HepG2 (cell line): ENCODE results near the gene CCNB1. TPM values are rescaled to one million over a fixed set of nuclear protein-coding genes. Genes with fewer than 3 reads are reported as not detected.
A peak's percentile ranks its signal among the peaks of the same experiment; 100 is the strongest.

ENCODE experiments used
- ADNP ChIP-seq: sonication (generic); formaldehyde crosslinking; IDR thresholded peaks from 2 replicates; pipeline ENCODE4 v1.4.0; 2020; ENCODE audit warnings: missing genetic modification reagents
- CENPT ChIP-seq: sonication (generic); formaldehyde crosslinking; IDR thresholded peaks from 2 replicates; pipeline ENCODE4 v1.8.0; 2022; ENCODE audit warnings: low read depth, mild to moderate bottlenecking, moderate library complexity, missing genetic modification reagents
- EP300 ChIP-seq, 3 experiments: sonication (generic) in 1 of 3; formaldehyde crosslinking in 1 of 3; IDR thresholded peaks; 2 replicates each; pipeline versions ENCODE4 v1.5.1 to v1.6.1; 2011 to 2020; ENCODE audit warnings: low read depth in 2 of 3, low read length in 2 of 3, borderline replicate concordance in 1 of 3, improper control_type of control experiment in 1 of 3, mild to moderate bottlenecking in 1 of 3, missing genetic modification reagents in 1 of 3, moderate library complexity in 1 of 3
- MAFG ChIP-seq: sonication (generic); formaldehyde crosslinking; IDR thresholded peaks from 2 replicates; pipeline ENCODE4 v1.5.1; 2020; ENCODE audit warnings: mild to moderate bottlenecking, missing genetic modification reagents
- MXD4 ChIP-seq: IDR thresholded peaks from 2 replicates; pipeline ENCODE4 v1.6.1; 2016; ENCODE audit warnings: mild to moderate bottlenecking, missing biosample characterization, missing genetic modification reagents
- PCBP2 ChIP-seq: fragments of 200-400 bp; formaldehyde crosslinking; optimal IDR thresholded peaks from 2 replicates; pipeline ENCODE3; 2018; ENCODE audit warnings: low read length, low read depth; ENCODE audit not compliant: poor library complexity, severe bottlenecking
- PRPF4 ChIP-seq: fragments of 200-400 bp; formaldehyde crosslinking; IDR thresholded peaks from 2 replicates; pipeline ENCODE4 v1.6.1; 2016; ENCODE audit warnings: low read length, low read depth; ENCODE audit not compliant: poor library complexity, severe bottlenecking
- TCF7 ChIP-seq: sonication (generic); IDR thresholded peaks from 2 replicates; pipeline ENCODE4 v1.6.1; 2016; ENCODE audit warnings: antibody characterized with exemption, low read depth
- polyA plus RNA-seq, 8 experiments: library from polyadenylated mRNA; depleted of rRNA in 3 of 8; stranded (reverse) in 7 of 8; unstranded in 1 of 8; fragments of >200 nt; fragmentation: Illumina TruSeq in 4 of 8; extraction: Trizol in 4 of 8; gene quantifications; 2 replicates each; pipeline versions ENCODE4 v1.2.1 to v1.2.3, GENCODE V29; 2011 to 2016; ENCODE audit warnings: low read depth in 4 of 8, missing spikeins in 1 of 8, mixed read lengths in 1 of 8; ENCODE audit not compliant: insufficient read depth in 1 of 8
- total RNA-seq, 5 experiments: library from RNA; depleted of rRNA; stranded (reverse); fragments of >200 nt; fragmentation: Illumina TruSeq; extraction: Trizol; gene quantifications; 2 replicates each; pipeline ENCODE4 v1.2.3, GENCODE V29; 2016; ENCODE audit warnings: low read depth in 1 of 5
- TF ChIP-seq, protein P1 (sequence below): sonication (generic); formaldehyde crosslinking; IDR thresholded peaks from 2 replicates; pipeline ENCODE4 v1.5.1; 2020; ENCODE audit warnings: mild to moderate bottlenecking, missing genetic modification reagents, borderline replicate concordance
- TF ChIP-seq, protein P2 (sequence below): sonication (generic); formaldehyde crosslinking; IDR thresholded peaks from 2 replicates; pipeline ENCODE4 v1.5.0; 2020; ENCODE audit warnings: missing genetic modification reagents, mild to moderate bottlenecking, borderline replicate concordance
- TF ChIP-seq, protein P3 (sequence below): sonication (generic); formaldehyde crosslinking; IDR thresholded peaks from 2 replicates; pipeline ENCODE4 v1.5.1; 2020; ENCODE audit warnings: missing genetic modification reagents, mild to moderate bottlenecking, borderline replicate concordance
- TF ChIP-seq, protein P4 (sequence below): sonication (generic); formaldehyde crosslinking; IDR thresholded peaks from 2 replicates; pipeline ENCODE4 v1.4.0; 2020; ENCODE audit warnings: mild to moderate bottlenecking, missing genetic modification reagents, borderline replicate concordance

Gene CCNB1
- total and polyA plus RNA-seq, 2 of the 13 experiments (the other 11 are each of a cell fraction or from before 2014, with no cell fraction given): 82.3 to 316 TPM

DNA sequence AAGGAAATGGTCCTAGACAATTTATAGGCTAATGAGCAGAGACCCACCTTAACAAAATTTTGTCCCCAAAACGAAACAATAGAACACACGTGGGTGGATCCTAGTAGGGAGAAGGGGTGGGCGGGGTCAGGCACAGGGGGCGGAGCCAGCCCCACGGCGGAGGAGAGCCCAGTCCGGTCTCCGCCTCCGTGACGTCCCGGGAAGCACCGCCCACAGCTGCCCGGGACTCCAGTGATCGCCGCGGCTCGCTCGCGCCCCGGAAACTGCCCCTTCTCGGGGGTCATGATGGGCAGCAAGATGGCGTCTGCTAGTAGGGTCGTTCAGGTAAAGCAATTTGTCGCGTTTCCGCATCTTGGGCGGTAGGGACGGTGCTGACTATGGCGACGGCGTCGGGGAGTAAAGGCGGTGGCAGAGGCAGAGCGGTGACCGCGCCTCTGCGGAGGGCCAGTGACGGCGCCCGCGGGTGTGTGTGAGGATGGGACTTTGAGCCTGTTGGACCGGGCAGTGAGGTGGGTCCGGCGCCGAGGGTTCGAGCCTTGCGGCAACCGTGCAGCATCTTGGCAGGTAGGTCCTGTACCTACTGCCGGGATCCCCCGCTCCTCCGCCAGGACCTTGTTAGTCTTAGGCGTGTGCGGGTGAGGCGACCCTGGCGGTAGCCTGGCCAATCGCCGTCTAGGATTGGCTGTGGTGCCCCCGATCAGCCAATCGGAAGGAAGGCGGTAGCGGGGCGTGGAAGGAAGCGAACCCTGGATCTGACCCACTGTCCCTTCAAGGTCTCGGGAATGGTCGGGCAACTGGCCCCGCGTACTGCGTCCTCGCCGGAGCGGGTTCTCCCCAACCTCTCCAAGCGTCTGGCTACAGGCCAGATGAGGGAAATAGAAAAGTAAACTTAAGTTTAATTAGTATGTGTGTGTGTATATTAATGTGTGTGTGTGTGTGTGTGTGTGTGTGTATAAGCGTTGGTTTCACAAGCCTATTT is 50.9 kb downstream of the CCNB1 start (continued):
- TF ChIP-seq, protein P1, sequence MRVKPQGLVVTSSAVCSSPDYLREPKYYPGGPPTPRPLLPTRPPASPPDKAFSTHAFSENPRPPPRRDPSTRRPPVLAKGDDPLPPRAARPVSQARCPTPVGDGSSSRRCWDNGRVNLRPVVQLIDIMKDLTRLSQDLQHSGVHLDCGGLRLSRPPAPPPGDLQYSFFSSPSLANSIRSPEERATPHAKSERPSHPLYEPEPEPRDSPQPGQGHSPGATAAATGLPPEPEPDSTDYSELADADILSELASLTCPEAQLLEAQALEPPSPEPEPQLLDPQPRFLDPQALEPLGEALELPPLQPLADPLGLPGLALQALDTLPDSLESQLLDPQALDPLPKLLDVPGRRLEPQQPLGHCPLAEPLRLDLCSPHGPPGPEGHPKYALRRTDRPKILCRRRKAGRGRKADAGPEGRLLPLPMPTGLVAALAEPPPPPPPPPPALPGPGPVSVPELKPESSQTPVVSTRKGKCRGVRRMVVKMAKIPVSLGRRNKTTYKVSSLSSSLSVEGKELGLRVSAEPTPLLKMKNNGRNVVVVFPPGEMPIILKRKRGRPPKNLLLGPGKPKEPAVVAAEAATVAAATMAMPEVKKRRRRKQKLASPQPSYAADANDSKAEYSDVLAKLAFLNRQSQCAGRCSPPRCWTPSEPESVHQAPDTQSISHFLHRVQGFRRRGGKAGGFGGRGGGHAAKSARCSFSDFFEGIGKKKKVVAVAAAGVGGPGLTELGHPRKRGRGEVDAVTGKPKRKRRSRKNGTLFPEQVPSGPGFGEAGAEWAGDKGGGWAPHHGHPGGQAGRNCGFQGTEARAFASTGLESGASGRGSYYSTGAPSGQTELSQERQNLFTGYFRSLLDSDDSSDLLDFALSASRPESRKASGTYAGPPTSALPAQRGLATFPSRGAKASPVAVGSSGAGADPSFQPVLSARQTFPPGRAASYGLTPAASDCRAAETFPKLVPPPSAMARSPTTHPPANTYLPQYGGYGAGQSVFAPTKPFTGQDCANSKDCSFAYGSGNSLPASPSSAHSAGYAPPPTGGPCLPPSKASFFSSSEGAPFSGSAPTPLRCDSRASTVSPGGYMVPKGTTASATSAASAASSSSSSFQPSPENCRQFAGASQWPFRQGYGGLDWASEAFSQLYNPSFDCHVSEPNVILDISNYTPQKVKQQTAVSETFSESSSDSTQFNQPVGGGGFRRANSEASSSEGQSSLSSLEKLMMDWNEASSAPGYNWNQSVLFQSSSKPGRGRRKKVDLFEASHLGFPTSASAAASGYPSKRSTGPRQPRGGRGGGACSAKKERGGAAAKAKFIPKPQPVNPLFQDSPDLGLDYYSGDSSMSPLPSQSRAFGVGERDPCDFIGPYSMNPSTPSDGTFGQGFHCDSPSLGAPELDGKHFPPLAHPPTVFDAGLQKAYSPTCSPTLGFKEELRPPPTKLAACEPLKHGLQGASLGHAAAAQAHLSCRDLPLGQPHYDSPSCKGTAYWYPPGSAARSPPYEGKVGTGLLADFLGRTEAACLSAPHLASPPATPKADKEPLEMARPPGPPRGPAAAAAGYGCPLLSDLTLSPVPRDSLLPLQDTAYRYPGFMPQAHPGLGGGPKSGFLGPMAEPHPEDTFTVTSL: peak; percentile 52; the same call in 1 of the 2 replicates
- no peak for TF ChIP-seq MAFG (CRISPR knock-in tag)
- TF ChIP-seq ADNP: no peak
- TF ChIP-seq PCBP2: no peak
- TF ChIP-seq MXD4 (CRISPR knock-in tag): peak; percentile 82; the same call in 1 of the 2 replicates
- TF ChIP-seq, protein P2, sequence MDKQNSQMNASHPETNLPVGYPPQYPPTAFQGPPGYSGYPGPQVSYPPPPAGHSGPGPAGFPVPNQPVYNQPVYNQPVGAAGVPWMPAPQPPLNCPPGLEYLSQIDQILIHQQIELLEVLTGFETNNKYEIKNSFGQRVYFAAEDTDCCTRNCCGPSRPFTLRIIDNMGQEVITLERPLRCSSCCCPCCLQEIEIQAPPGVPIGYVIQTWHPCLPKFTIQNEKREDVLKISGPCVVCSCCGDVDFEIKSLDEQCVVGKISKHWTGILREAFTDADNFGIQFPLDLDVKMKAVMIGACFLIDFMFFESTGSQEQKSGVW: no peak
- TF ChIP-seq, protein P3, sequence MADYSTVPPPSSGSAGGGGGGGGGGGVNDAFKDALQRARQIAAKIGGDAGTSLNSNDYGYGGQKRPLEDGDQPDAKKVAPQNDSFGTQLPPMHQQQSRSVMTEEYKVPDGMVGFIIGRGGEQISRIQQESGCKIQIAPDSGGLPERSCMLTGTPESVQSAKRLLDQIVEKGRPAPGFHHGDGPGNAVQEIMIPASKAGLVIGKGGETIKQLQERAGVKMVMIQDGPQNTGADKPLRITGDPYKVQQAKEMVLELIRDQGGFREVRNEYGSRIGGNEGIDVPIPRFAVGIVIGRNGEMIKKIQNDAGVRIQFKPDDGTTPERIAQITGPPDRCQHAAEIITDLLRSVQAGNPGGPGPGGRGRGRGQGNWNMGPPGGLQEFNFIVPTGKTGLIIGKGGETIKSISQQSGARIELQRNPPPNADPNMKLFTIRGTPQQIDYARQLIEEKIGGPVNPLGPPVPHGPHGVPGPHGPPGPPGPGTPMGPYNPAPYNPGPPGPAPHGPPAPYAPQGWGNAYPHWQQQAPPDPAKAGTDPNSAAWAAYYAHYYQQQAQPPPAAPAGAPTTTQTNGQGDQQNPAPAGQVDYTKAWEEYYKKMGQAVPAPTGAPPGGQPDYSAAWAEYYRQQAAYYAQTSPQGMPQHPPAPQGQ (CRISPR knock-in tag): no peak
- TF ChIP-seq PRPF4: no peak
- TF ChIP-seq EP300 (IDR thresholded peaks at IDR 0.05; ENCODE audit: low read depth in 2 of 2, low read length in 2 of 2): no peak; a peak in 1 of 4 replicates
- TF ChIP-seq EP300 (CRISPR knock-in tag; IDR thresholded peaks at IDR 0.05; ENCODE audit: borderline replicate concordance): peak; percentile 70
- TF ChIP-seq TCF7: no peak
- TF ChIP-seq CENPT (CRISPR knock-in tag): no peak
- TF ChIP-seq, protein P4, sequence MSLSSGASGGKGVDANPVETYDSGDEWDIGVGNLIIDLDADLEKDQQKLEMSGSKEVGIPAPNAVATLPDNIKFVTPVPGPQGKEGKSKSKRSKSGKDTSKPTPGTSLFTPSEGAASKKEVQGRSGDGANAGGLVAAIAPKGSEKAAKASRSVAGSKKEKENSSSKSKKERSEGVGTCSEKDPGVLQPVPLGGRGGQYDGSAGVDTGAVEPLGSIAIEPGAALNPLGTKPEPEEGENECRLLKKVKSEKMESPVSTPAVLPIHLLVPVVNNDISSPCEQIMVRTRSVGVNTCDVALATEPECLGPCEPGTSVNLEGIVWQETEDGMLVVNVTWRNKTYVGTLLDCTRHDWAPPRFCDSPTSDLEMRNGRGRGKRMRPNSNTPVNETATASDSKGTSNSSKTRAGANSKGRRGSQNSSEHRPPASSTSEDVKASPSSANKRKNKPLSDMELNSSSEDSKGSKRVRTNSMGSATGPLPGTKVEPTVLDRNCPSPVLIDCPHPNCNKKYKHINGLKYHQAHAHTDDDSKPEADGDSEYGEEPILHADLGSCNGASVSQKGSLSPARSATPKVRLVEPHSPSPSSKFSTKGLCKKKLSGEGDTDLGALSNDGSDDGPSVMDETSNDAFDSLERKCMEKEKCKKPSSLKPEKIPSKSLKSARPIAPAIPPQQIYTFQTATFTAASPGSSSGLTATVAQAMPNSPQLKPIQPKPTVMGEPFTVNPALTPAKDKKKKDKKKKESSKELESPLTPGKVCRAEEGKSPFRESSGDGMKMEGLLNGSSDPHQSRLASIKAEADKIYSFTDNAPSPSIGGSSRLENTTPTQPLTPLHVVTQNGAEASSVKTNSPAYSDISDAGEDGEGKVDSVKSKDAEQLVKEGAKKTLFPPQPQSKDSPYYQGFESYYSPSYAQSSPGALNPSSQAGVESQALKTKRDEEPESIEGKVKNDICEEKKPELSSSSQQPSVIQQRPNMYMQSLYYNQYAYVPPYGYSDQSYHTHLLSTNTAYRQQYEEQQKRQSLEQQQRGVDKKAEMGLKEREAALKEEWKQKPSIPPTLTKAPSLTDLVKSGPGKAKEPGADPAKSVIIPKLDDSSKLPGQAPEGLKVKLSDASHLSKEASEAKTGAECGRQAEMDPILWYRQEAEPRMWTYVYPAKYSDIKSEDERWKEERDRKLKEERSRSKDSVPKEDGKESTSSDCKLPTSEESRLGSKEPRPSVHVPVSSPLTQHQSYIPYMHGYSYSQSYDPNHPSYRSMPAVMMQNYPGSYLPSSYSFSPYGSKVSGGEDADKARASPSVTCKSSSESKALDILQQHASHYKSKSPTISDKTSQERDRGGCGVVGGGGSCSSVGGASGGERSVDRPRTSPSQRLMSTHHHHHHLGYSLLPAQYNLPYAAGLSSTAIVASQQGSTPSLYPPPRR: peak; percentile 59; the same call in 1 of the 2 replicates
